ENCODE measurements around the gene TBC1D9B. TPM values are rescaled to one million over a fixed set of nuclear protein-coding genes. Genes with fewer than 3 reads are reported as not detected.

The TBC1D9B gene
- polyA plus RNA-seq, 1 donor: 83.0 TPM

DNA sequence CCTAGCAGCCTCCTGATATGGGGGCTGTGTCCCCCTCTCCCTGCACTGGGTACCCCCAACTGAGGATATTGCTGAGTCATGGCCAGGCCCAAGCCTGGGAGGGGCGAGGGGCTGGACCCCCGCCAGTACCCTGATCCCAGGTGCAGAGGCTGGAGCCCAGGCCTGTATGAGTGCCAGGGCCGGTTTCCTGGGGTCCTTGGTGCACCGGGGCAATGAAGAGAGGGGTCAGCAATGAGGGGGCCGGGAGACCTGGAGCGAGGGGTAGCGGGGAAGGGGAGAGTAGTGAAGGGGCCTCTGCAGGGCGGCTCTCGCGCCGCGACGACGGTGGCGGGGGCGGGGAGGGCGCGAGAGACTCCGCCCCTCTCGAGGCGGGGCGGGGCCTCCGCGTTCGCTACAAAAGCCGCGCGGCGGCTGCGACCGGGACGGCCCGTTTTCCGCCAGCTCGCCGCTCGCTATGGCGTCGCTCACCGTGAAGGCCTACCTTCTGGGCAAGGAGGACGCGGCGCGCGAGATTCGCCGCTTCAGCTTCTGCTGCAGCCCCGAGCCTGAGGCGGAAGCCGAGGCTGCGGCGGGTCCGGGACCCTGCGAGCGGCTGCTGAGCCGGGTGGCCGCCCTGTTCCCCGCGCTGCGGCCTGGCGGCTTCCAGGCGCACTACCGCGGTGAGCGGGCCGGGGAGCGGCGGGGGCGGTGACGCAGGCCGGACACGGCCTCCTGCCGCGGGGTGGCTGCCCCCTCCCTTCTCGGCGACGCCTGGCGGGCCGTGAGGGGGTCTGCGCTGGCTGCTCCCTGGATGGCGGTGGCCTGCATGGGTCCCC, 87.0 kb downstream of the TBC1D9B start, which contains the start of gene SQSTM1:
Gene SQSTM1 (plus strand): TSS at position 423 of the 815 bp plus-strand sequence. CDS start 32 bp downstream, at position 455.
- H3K27me3 ChIP-seq (ENCODE audit: control insufficient read depth, insufficient read depth, low read length): no peaks in the 10 kb centered on the region
- no CpG with 5 or more reads among the region's 81 CpGs for WGBS (ENCODE audit: insufficient coverage, low lambda C conversion rate)
- peak; percentile 76 to 90 for DNase-seq
- H3K27ac ChIP-seq (ENCODE audit: low read length): peak within 1 kb of the TSS; percentile 86
- H3K4me1 ChIP-seq (ENCODE audit: control insufficient read depth, insufficient read depth, low read length): peaks cover 73% of the 10 kb centered on the region
- peak within 1 kb of the TSS; percentile 94 for H3K4me3 ChIP-seq (ENCODE audit: low read length)
- peaks cover 11% of the 10 kb centered on the region for H3K9me3 ChIP-seq (ENCODE audit: control insufficient read depth, low read depth, low read length)
- H3K36me3 ChIP-seq (ENCODE audit: control insufficient read depth, insufficient read depth, low read length): peaks cover 33% of the 10 kb centered on the region

DNA sequence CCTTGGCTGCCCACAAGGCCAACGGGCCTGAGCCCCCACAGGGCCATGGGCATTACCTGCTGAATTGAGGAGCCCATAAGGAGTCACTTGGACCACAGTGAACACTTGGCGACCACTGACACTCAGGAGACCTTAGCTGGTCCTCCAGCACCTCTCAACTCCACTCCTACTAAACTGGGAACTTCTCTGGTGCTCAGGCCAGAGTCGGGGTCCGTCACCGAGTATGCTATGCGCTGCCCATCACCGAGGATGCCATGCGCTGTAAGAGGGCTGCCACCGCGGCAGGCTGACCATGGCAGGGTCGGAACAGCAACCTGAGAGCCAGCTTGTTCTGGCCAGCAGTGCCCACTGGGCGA, 87.6 kb downstream of the TBC1D9B start:
- peak overlapping the region; percentile 86 for H3K27ac ChIP-seq (ENCODE audit: low read length)
- peak overlapping the region; percentile 94 for H3K4me3 ChIP-seq (ENCODE audit: low read length)
- peaks cover 28% of the 10 kb centered on the region for H3K36me3 ChIP-seq (ENCODE audit: control insufficient read depth, insufficient read depth, low read length)
- no peak for DNase-seq
- peaks cover 67% of the 10 kb centered on the region for H3K4me1 ChIP-seq (ENCODE audit: control insufficient read depth, insufficient read depth, low read length)
- H3K27me3 ChIP-seq (ENCODE audit: control insufficient read depth, insufficient read depth, low read length): no peaks in the 10 kb centered on the region
- WGBS (ENCODE audit: insufficient coverage, low lambda C conversion rate): no CpG with 5 or more reads among the region's 12 CpGs
- peaks cover 11% of the 10 kb centered on the region for H3K9me3 ChIP-seq (ENCODE audit: control insufficient read depth, low read depth, low read length)

DNA sequence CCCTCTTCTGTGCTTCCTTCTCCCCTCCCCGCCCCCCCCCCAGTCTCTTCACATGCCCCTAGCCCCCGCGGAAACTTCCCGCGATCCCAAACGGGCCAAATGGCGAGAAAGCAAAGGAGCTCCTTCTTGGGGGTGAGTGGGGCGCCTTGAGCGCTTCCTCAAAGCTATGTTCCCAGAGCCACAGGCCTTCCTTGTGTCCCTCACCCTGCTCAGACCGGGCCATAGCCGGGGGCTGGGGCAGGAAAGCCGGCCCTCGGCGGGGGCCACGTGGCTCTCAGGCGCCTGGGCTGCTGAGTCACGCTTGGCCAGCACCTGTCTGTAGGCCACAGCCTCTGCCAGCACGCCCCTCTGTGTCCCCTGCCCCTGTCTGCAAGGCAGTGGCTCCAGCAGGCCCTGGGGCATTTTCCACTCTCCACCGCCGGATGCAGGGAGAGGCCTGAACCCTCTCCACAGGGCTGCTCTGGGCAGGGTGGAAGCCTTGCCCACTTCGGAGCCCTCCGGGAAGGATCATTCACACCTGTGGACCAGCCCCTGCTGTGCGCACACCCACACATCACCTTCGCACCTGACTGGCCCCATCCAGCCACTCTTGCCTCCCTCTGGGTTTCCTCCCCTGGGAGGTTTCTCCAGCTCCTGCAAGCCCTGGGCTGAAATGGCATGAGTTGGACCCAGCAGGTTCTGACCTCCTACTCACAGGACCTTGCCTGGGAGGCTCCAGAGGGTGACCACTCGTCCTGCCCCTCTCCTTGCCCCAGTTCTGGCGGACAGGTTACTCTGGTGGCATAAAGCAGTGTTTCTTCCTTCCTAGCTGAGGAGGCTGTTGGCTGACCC, 88.2 kb downstream of the TBC1D9B start:
- peak; percentile 54 to 82 for DNase-seq
- peaks cover 11% of the 10 kb centered on the region for H3K9me3 ChIP-seq (ENCODE audit: control insufficient read depth, low read depth, low read length)
- H3K27ac ChIP-seq (ENCODE audit: low read length): peak overlapping the region; percentile 86
- H3K36me3 ChIP-seq (ENCODE audit: control insufficient read depth, insufficient read depth, low read length): peaks cover 22% of the 10 kb centered on the region
- H3K4me1 ChIP-seq (ENCODE audit: control insufficient read depth, insufficient read depth, low read length): peaks cover 62% of the 10 kb centered on the region
- peak overlapping the region; percentile 8 for H3K4me3 ChIP-seq (ENCODE audit: low read length)
- H3K27me3 ChIP-seq (ENCODE audit: control insufficient read depth, insufficient read depth, low read length): no peaks in the 10 kb centered on the region
- no CpG with 5 or more reads among the region's 26 CpGs for WGBS (ENCODE audit: insufficient coverage, low lambda C conversion rate)

DNA sequence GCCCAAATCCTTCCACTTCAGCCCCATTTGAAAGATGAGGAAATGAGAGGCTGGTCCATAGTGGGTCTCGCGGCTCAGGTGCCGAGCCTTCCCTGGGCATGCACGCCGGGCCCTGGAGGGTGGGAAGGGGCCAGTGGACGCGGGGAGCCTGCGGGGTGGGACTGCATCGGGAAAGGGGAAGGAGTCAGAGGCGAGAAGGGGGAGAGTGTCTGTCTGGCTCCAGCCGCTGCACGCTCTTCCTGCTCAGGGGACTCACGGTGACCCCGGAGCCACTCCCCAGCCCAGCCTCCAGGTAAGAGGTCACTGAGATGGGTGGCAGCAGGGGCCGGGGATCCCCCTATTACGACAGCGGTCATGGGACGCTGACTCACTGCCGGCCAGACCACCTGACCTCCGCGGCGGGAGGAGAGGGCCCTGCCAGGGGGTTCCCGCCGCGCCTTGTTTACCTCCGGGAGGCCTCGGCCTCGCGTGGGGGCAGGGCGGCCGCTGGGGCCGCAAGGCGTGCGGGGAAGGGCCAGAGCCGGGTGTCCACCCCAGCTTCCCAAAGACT, 88.9 kb downstream of the TBC1D9B start:
- peak overlapping the region; percentile 43 for H3K4me3 ChIP-seq (ENCODE audit: low read length)

DNA sequence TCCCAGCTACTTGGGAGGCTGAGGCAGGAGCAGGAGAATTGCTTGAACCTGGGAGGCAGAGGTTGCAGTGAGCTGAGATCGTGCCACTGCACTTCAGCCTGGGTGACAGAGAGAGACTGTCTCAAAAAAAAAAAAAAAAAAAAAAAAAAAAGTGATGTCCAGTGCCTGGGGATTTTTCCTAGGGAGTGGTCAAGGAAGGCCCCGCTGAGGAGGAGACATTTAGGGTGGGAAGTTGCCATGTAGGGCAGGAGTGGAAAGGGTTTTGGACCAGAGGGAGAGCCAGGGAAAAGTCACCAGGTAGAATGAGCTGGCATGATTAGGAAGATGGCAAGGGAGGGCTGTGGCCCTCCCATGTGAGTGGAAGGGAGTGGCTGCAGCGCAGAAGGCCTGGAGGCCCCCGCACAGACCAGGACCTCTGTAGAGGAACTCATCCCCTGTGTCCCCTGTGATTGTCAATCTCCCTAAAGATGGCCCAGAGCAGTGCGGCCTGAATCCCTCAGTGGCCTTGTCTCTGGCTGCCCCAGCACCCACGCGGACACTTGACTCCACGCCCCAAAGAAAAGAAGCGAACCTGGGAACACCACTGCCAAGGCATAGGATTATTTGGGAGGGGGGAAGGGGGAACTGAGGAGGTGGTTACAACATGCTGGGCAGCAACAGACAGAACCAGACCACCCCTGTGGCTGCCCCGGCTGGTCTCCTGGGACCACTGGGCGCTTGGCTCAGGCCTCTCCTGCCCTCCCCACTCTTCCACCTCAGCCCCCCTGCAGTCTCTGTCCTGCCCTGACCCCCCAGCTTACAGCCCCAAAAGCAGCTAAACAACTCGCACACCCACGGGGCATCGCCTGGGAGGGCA, 89.6 kb downstream of the TBC1D9B start:
- WGBS (ENCODE audit: insufficient coverage, low lambda C conversion rate): no CpG with 5 or more reads among the region's 14 CpGs
- Histone ChIP-seq H3K9me3 (ENCODE audit: control insufficient read depth, low read depth, low read length) (peaks cover 8% of the 10 kb centered on the region), H3K27me3 (ENCODE audit: control insufficient read depth, insufficient read depth, low read length) (no peaks in the 10 kb centered on the region), H3K27ac (ENCODE audit: low read length) (peak overlapping the region; percentile 86), H3K36me3 (ENCODE audit: control insufficient read depth, insufficient read depth, low read length) (peaks cover 10% of the 10 kb centered on the region), H3K4me1 (ENCODE audit: control insufficient read depth, insufficient read depth, low read length) (peaks cover 49% of the 10 kb centered on the region), H3K4me3 (ENCODE audit: low read length) (peak overlapping the region; percentile 43)
- peak in 1 of 2 donors; percentile 55 for DNase-seq

More for the DNA sequence above, 88.9 kb downstream of the TBC1D9B start:
- no CpG with 5 or more reads among the region's 35 CpGs for WGBS (ENCODE audit: insufficient coverage, low lambda C conversion rate)
- H3K27me3 ChIP-seq (ENCODE audit: control insufficient read depth, insufficient read depth, low read length): no peaks in the 10 kb centered on the region
- peak overlapping the region; percentile 86 for H3K27ac ChIP-seq (ENCODE audit: low read length)
- peaks cover 55% of the 10 kb centered on the region for H3K4me1 ChIP-seq (ENCODE audit: control insufficient read depth, insufficient read depth, low read length)
- peak; percentile 98 to 99 for DNase-seq
- peaks cover 15% of the 10 kb centered on the region for H3K36me3 ChIP-seq (ENCODE audit: control insufficient read depth, insufficient read depth, low read length)
- peaks cover 8% of the 10 kb centered on the region for H3K9me3 ChIP-seq (ENCODE audit: control insufficient read depth, low read depth, low read length)

DNA sequence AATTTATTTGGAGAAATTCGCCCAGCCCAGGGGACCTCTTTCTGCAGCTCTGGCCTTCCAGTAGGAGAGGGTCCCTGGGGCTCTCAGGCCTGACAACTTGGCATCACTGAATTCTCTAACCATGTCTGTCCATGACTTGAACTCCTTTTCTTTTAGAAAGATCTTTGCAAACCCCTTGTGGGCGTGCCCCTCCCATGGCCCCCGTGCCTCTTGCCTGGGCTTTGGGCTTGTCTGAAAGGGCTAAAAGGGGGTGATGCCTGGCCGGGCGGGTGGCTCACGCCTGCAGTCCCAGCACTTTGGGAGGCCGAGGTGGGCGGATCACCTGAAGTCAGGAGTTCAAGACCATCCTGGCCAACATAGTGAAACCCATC, 90.2 kb downstream of the TBC1D9B start:
- no CpG with 5 or more reads among the region's 8 CpGs for WGBS (ENCODE audit: insufficient coverage, low lambda C conversion rate)
- Histone ChIP-seq H3K4me1 (ENCODE audit: control insufficient read depth, insufficient read depth, low read length) (peaks cover 43% of the 10 kb centered on the region), H3K9me3 (ENCODE audit: control insufficient read depth, low read depth, low read length) (peaks cover 8% of the 10 kb centered on the region), H3K4me3 (ENCODE audit: low read length) (peak overlapping the region; percentile 33), H3K27me3 (ENCODE audit: control insufficient read depth, insufficient read depth, low read length) (no peaks in the 10 kb centered on the region), H3K27ac (ENCODE audit: low read length) (no peak overlapping the region), H3K36me3 (ENCODE audit: control insufficient read depth, insufficient read depth, low read length) (peaks cover 9% of the 10 kb centered on the region)
- DNase-seq: no peak

DNA sequence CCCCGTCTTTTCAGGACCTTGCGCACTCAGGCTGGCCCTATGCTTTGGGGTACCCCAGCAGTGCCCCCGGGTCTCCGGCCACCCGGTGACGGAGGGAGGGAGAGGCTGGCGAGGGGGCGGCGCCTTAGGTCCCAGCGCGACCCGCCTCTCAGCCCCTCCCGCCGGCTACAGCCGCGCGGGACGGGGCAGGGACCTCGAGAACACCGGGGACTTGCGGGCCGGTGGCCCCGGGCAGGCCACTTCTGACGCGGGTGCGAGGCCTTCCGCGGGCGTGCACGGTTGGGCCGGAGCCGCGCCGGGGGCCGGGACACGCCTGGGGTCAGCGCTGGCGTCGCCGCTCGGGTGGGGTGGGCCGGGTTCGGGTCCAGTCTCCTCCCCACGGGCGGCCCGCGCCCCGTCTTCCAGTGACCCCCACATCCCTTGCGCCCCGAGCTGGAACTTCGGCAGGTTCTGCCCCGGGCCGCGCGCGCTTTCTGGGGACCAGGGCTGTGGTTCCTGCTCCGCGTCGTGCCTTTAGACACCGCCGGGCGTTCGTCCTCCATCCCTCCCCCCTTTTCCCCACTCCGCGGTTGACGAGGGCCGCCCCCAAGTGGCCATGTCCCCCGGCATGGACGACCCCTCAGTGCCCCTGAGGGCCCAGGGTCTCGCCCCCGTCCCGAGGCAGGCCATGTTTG, 90.8 kb downstream of the TBC1D9B start:
- Histone ChIP-seq H3K4me1 (ENCODE audit: control insufficient read depth, insufficient read depth, low read length) (peaks cover 37% of the 10 kb centered on the region), H3K27me3 (ENCODE audit: control insufficient read depth, insufficient read depth, low read length) (no peaks in the 10 kb centered on the region), H3K36me3 (ENCODE audit: control insufficient read depth, insufficient read depth, low read length) (peaks cover 12% of the 10 kb centered on the region), H3K27ac (ENCODE audit: low read length) (no peak overlapping the region), H3K9me3 (ENCODE audit: control insufficient read depth, low read depth, low read length) (peaks cover 8% of the 10 kb centered on the region), H3K4me3 (ENCODE audit: low read length) (peak overlapping the region; percentile 33)
- WGBS (ENCODE audit: insufficient coverage, low lambda C conversion rate): no CpG with 5 or more reads among the region's 72 CpGs
- DNase-seq: peak in 1 of 2 donors; percentile 58

DNA sequence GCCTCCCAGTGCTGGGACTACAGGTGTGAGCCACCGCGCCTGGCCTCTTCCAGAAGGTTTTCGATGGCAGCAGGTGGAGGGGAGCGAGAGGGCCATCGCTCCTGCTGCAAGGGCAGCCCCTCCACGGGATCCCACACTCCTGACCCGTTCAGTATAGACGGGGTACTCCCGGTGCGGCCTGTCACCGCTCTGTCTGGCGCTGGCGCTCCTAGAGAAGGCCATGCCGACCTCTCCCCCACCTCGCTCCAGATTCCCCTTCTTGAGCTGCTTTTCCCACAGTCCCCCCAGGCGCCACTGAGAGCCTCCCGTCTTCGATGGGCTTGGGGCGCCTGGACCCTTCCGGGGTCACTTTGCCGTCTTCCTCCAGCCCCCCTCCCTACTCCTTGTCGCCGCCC, 91.3 kb downstream of the TBC1D9B start:
- no CpG with 5 or more reads among the region's 23 CpGs for WGBS (ENCODE audit: insufficient coverage, low lambda C conversion rate)
- H3K36me3 ChIP-seq (ENCODE audit: control insufficient read depth, insufficient read depth, low read length): peaks cover 12% of the 10 kb centered on the region
- H3K4me1 ChIP-seq (ENCODE audit: control insufficient read depth, insufficient read depth, low read length): peaks cover 36% of the 10 kb centered on the region
- no peak for DNase-seq
- peak overlapping the region; percentile 33 for H3K4me3 ChIP-seq (ENCODE audit: low read length)
- H3K9me3 ChIP-seq (ENCODE audit: control insufficient read depth, low read depth, low read length): peaks cover 7% of the 10 kb centered on the region
- H3K27ac ChIP-seq (ENCODE audit: low read length): no peak overlapping the region
- no peaks in the 10 kb centered on the region for H3K27me3 ChIP-seq (ENCODE audit: control insufficient read depth, insufficient read depth, low read length)

DNA sequence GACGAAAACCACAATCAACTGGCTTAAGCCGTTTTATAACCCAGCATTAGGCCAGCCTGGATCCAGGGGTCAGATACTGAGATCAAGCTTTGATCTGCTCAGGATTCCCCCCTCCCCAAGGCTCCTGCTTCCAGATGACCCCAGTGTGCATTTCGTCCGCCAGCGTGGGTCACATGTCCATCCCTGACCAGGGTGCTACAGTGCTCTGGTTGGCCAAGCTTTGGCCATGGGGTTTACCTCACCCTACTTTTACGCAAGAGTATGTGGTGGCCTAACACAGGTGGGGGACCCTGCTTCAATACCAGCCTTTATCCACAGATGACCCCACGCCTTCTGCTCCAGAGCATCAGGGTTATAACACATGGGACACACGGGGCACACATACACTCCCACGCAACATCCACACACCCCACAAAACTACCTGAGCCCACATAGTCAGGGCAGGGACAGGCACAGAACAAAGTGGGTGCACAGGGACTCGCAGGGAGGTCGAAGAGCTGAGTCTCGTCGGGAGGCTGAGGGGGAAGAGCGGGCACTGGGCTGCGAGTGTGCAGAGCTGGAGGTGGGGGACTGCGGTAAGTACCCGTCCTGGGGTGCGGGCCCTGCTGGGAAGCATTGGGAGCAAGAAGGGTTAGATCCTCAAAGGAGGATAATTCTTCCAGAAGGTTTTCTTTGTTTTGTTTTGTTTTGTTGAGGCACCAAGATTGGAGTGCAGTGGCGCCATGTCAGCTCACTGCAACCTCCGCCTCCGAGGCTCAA, 92.0 kb downstream of the TBC1D9B start:
- Histone ChIP-seq H3K27me3 (ENCODE audit: control insufficient read depth, insufficient read depth, low read length) (no peaks in the 10 kb centered on the region), H3K27ac (ENCODE audit: low read length) (no peak overlapping the region), H3K36me3 (ENCODE audit: control insufficient read depth, insufficient read depth, low read length) (peaks cover 12% of the 10 kb centered on the region), H3K4me3 (ENCODE audit: low read length) (no peak overlapping the region), H3K4me1 (ENCODE audit: control insufficient read depth, insufficient read depth, low read length) (peaks cover 36% of the 10 kb centered on the region), H3K9me3 (ENCODE audit: control insufficient read depth, low read depth, low read length) (peaks cover 5% of the 10 kb centered on the region)
- WGBS (ENCODE audit: insufficient coverage, low lambda C conversion rate): 100% methylated on average over 1 of the region's 21 CpGs
- DNase-seq: no peak
